Hypothalamus (tissue), 51 donors: Measurements from ENCODE around the gene TTLL1.

ENCODE experiments used
- DNase-seq, 51 donors: peaks; one replicate each; lab custom pipeline; 2025; lab: John Stamatoyannopoulos, UW

TTLL1 gene

DNA sequence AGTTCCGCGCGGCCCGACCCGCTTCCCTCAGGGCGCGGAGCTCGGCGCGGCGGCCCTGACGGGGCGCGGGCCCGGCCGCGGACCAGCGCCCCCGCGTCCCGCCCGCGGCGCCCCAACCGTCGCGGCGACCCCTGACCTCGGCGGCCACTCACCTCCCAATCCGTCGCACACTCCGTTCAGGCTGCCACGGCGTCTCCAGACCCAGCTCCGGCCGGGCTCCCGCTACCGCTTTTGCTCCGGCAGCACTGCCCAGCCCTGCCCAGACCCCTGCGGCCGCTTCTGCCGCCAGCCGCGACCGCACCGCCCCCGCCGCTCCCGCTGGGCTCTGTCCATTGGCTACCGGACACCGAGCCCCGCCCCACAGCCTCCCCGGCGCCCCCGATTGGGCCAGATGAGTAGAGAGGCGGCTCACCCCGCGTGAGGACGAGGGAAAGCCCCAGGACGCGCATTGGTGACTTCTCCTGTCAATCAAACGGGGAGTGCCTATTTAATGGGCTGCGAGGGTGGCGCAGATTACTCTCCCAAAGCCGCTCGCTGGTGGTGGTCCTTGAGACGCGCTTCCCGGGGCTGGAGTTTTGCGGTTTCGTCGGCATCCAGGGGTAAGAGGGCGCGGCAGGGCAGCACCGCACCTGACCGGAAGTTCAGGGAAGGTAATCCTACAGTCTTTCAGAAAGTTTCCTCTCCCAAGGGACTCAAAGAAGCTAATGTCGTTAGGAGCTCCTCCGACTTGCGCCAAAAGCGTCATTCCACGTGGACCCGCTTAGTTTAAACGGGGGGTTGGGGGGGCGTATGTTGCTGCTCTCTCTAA, 74.1 kb downstream of the TTLL1 start, which contains the start of gene PACSIN2:
PACSIN2 (minus strand) TSS at position 281 of the 808 bp plus-strand sequence. CDS start 103,069 bp downstream, outside the sequence.
- DNase-seq: peak; percentile 61 to 99 (median 98)

DNA sequence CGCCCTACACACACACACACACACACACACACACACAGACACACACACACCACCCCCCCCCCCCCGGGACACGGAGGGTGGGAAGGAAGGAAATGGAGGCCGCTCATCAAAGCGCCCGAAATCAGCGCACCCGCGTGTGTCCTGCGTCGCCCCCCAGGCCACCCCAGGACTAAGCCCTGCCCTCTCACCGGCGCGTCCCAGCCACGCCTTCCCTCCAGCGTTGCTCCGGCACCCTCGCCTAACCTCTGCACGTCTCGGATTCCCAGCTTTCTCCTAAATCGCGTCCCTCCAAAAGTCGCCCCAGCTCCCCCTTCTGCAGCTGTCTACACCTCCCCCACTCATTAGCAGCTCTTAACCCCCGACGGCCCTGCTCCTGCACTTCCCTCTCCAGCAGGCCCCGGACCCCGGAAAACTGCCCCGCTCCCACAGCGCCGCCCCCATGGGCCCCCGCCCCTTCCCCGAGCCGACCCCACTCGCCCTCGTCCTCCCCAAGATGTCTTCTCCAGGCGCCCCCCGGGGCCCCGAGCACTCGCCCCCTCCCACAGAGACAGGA, 74.8 kb downstream of the TTLL1 start:
- DNase-seq: peak in 13 of 51 donors; percentile 13 to 52 (median 34)

DNA sequence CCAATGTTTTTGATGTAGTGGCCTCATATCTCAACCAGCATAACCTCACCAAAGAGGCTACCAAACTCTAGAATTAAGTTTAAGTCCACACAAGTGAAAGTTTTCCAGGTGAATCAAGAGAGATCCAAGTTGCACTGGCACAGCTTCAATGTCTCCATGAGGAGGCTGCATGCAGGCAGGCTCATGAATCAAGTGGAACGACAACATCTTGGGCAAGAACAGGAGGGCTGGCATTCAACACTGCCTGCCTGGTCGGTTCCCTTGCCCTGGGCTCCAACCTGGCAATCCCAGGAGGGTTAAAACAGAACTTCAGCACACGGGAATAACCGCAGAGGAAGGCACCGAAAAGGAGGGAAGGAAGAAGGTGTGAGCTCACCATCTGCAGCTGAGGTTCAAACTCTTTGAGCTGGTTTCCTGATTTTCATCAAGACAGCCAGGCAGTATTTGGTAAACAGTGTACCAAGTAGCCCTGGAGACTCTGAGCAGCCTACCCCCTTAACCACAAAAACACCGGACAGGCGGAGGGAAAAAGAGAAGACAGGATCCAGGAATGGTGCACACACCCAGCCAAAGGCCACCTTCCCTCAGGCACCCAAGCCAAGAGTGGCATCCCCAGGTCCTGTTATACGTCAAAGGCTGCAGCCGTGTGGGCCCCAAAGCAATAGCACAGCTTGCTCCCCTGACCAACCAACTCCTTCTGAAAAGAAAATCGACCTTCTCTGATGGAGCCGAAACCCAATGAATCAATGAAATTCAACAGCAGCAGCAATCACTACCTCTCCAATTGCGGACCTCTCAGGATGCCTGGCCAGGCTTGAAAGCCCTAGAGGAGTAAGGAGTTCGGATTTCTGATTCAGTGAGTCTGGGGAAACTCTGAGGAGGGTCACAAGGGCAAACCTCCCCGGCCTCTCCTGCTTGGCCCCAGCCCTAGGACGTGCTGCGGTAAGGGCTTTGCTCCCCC, 75.6 kb downstream of the TTLL1 start:
- DNase-seq: no peak

DNA sequence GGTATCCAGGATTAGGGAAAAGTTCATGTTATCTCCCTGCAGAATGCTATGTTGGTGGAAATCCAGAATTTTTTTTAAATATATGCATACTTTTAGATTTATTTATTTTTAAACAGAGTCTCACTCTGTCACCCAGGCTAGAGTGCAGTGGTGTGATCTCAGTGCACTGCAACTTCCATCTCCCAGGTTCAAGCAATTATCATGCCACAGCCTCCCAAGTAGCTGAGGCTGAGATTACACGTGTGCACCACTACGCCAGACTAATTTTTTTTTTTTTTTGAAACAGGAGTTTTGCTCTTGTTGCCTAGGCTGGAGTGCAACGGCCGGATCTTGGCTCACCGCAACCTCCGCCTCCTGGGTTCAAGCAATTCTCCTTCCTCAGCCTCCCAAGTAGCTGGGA, 76.8 kb downstream of the TTLL1 start:
- DNase-seq: no peak

DNA sequence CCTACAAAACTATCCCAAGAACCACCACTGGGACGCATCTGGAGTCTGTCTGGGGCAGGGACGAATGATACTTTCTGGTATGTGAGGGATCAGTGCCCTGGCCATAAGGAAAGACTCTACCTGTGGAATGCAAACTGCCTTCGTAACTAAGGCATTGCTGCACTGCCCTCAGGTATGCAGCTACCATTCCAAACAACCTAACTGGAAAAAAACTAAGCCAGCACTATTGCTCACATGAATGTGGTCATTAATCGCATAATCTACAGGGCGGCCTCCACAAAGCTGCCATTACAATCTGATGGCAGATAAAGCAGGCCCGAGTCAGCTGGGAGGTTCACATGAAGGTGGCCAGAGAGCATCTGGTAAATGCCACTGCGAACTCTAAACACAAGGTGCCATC, 78.1 kb downstream of the TTLL1 start:
- DNase-seq: no peak

DNA sequence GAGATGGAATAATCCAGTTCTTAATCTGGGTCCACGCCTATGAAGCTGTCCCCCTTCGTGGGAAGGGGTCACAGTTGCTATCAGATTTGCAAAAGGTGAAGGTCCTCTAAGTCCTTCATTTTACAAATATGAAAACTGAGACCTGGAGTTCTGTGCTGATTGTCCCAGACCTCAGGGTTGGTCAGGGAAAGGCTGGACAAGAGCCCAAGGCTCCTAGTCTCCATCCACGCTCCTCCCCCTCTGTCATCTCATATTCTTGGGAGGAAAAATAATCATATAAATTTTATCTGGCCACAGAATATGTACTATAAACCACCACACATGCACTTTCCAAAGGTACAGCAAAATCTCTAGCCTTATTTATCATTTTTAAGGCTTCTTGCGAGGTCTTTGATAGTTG, 79.7 kb downstream of the TTLL1 start:
- no peak for DNase-seq

DNA sequence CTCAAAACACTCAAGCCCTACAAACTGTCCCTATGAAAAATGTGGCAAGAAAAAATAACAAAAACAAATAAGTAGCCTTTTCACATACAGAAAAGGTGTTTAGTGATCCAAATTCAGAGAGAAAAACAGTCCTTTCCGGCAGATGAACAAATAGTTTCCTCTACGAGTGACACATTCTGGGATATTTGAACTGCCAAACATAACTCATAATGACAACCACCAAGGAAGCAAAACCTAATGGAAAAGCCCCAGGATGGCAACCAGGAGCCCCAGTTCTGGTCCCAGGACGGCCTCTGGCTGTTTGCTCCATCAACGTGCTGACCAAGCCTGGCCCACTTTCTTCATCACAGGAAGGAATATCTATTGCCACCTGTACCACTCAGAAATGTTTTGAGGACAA, 80.3 kb downstream of the TTLL1 start:
- DNase-seq: no peak

DNA sequence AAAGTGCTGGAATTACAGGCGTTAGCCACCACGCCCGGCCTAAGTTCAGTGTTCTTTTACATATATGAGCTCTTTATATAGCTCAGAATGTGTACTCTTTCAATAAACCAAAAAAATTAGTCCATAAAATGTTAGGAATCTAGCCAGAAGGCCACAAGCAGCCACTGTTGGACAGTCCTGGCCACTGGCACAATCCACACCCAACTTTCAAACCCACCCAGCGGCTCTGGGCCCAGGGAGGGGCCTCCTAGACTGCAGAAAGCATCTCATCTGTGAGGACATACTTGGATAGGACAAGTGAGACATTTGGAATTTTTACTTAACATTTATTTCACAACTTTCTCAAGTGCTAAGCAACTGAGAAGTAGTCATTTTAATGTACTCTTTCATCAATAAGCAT, 80.7 kb downstream of the TTLL1 start:
- no peak for DNase-seq

DNA sequence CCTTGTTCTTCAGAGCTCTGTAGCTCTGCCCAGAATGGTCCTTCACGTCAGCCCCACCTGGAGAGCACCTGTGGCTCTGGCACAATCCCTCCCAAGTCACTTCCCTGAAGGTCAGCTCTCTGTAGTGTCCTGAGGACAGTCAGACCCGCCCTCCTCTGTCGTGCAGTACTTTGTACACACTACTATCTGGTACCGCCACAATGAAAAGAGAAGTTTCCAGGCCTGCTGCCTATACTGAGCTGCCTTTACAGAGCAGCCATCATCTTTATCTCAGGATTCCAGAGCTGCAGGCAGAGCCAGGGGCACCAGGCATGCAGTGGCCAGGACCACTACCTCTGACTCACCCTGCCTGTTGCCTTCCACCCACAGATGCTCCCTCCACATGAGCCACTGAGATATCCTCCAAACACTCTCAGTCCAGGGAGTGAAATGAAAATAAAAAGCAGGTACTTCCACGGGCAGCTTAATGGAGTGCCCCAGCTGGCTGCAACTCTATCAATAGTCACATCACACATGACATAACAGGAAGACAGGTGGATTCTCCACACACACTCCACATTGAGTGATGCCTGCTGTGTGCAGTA, 81.6 kb downstream of the TTLL1 start:
- DNase-seq: no peak

DNA sequence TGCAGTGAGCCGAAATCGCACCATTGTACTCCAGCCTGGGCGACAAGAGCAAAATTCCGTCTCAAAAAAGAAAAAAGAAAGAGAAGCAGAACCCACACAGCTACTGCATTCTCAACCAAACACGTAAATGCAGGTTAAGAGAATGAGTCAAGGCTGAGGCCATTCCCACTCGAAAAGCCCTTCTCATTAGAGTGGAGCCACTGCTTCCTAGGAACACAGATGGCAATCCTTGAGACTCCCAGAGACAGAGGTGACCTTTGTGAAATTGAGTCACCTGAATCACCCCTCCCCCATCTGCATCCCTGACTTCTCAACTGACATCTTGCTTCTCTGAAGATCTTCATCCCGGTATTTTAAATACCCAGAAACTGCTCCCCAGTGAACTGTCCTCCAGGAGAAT, 82.4 kb downstream of the TTLL1 start:
- DNase-seq: no peak

DNA sequence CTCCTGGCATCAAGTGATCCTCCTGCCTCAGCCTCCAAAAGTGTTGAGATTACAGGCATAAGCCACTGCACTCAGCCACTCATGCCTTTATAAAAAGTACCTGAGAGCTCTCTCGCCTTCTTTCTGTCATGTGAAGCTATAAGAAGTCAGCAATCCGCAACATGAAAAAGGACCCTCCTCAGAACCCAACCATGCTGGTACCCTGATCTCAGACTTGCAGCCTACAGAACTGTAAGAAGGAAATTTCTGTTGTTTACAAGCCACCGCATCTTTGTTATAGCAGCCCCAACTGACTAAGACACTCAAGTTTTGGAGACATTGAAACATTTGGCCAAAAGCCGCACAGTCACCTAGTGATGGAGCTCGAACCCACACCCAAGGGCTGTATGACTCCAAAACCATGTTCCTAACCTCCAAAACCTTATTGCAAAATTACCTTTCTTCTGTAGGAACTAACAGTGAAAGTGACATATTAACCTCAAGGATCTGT, 83.1 kb downstream of the TTLL1 start:
- DNase-seq: no peak

DNA sequence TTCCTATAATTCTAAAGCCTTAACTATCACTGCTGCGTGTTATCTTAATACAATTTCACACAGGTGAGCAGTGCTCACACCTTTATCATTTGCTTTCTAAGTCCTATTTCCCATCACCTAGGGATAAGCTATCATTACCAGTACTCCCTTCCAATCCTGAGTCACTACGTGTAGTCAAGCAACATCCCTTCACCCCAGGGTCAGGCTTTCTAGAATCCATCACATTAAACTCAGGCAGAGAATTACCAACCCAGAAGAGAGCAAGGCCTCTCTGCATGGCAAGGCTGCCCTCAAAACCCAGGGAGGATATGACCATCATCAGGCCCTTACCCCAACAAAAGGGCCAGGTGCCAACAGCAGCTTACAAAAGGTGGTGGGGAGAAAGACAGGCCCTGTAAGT, 84.1 kb downstream of the TTLL1 start:
- no peak for DNase-seq

DNA sequence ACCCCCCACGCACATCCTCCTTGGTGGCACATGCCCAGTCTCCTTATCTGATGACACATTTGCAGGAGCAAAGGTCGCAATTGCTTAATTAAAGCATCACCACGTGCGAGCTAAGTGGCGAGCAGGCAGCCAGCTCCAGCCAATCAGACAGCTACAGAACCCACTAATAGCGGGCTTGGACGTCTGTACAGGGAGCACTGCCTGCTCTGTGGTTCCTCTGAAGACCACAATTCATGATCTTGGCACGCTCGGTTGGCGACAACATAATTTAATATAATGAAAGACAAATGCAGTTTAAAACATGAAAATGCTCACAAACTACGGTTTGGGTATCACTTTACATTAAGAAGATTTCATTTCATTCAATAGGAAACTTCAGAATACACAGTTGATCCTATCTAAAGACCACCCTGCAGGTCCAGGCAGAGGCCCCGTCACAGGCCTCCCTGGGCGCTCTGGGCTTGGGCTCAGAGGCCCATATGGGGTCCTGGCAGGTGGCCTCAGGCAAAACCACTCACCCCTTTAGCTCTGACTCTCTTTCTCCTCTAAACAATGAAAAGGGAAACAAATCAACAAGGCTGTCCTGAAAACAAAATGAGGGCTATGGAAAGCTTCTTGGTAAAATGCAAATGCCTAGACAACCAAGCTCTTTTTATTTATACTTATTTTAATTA, 84.7 kb downstream of the TTLL1 start:
- no peak for DNase-seq

DNA sequence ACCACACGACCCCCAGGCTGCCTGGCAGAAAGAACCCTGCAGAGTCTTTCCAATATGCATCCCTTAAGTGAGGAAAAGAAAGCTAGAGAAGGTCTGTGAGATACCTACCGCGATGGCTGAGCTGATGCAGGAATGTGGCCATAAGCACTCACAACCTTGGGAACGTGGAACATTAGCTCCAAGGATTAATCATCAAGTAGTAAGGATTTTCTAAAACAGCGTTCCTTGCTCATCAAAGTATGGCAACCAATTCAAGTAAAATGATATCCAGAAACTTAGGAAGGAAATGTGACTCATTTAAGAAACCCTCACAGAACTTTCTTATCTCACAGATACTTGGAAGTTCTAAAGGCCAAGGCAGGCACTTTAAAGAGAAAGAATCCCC, 87.0 kb downstream of the TTLL1 start:
- no peak for DNase-seq

DNA sequence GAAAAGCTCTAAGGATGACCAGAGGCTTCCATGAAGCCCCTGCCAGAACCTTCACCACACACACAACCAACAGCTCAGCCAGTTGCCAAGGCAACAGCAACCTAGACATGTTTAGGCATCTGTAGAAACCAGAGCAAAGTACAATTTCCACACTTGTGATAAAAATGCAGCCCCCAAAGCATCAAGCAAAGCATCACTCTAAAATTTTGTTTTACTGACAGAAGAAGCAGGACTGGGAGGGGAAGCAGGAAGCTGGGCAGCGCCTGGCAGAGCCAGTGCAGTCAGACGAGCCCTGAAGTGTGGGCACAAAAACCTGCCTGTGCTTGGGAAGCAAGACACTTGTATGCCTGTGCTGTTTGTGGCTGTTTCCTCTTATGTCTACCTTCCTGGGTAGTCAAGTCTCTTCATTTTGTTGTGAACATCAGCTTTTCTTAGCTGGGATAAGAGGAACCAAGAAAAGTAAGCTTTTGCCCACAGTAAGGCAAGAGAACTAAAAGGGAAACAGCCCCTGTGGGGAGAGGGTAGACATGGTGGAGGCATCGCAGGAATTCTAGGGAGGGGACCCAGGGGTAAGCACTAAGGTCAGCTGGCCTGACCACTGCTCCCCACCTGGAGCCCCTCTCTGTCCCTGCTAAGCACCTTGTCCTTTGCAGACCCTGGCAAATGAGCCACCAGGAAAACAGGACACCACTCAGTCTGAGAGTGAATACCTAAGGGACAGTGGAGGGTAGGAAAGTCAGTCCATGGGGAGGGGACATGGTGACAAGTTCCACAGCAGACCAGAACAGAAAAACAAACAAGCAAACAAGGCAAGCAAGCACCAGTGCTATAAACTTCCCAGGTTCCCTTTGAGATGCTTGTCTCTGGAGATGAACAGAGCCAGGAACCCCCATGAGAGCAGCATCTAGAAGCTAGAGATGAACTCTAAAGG, 87.7 kb downstream of the TTLL1 start:
- DNase-seq: peak in 16 of 51 donors; percentile 10 to 41 (median 20)

DNA sequence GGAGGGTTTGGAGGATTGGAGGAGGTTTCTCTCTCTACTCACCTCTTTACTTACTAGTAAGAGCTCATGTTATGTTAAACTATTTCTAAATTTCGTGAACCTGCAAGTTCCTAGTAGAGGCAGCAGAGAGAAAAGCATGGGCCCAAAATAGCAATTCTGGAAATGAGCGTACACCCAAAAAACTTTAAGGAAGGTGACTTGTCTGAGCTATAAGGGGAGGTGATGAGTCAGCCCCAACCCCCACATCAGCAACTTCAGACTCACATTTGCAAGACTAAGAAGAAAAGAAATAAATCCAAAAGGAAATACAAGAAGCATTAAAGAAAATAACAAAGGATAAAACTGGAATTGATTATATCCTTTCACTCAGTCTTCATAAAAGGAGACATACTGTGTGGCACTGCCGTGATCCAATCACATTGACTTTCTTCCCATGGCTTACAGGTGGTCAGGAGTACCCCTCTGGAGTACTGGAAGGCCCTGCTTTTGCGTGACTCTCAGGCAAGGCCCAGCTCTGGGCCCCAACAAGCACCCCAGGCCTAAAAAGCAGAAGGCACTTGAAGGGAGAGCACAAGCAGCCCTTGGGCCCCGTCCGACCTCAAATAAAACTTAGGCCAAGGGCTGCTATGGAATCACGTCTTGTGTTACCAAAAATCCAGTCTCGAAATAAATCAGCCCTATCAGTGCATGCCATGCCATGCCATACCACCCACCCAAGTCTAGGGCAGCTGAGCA, 88.6 kb downstream of the TTLL1 start:
- DNase-seq: peak in 2 of 51 donors; percentile 18 to 42

DNA sequence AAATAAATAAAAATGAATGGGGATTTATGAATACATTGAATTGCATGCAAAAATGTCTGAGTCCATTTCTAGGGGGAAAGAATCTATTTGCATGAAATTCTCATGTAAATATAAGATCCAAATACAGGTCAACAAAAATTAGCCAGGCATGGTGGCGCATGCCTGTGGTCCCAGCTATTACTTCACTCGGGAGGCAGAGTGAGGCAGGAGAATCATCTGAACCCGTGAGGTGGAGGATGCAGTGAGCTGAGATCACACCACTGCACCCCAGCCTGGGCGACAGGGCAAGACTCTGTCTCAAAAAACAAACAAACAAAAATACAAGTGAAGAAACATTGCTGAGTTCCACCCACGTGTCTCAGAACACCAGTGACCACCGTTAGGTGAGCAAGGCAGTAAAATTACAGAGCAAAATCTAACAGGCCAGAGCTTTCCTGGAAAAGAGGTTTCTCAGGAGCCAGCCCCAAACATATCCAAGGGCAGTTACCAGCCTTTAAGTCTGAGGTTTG, 91.6 kb downstream of the TTLL1 start:
- no peak for DNase-seq
